ENCODE results near the gene TDRD7. TPM values are rescaled to one million over a fixed set of nuclear protein-coding genes. Genes with fewer than 3 reads are reported as not detected.

TDRD7 gene
- total RNA-seq, 1 donor from 2014 or later = 7.6 TPM

GRCh38 chr9:97396256-97396655 is 15.6 kb upstream of the TDRD7 start:
- H3K4me3 Mint-ChIP-seq = no peak overlapping the region
- H3K27ac Mint-ChIP-seq = no peak overlapping the region
- H3K27me3 Mint-ChIP-seq = no peaks in the 10 kb centered on the region
- H3K36me3 Mint-ChIP-seq = no peaks in the 10 kb centered on the region
- no peaks in the 10 kb centered on the region for H3K4me1 Mint-ChIP-seq (ENCODE audit: unreplicated experiment)
- TF ChIP-seq CTCF (conservative IDR thresholded peaks at IDR 0.05) = no peak
- no peak for DNase-seq (ENCODE audit: extremely low spot score, unreplicated experiment)
- no peaks in the 10 kb centered on the region for H3K9me3 Mint-ChIP-seq

GRCh38 chr9:97397220-97397619 is 14.7 kb upstream of the TDRD7 start:
- no peak overlapping the region for H3K27ac Mint-ChIP-seq
- no peak for TF ChIP-seq CTCF (conservative IDR thresholded peaks at IDR 0.05)
- no peaks in the 10 kb centered on the region for H3K36me3 Mint-ChIP-seq
- DNase-seq (ENCODE audit: extremely low spot score, unreplicated experiment) = no peak
- no peaks in the 10 kb centered on the region for H3K4me1 Mint-ChIP-seq (ENCODE audit: unreplicated experiment)
- H3K27me3 Mint-ChIP-seq = no peaks in the 10 kb centered on the region
- H3K4me3 Mint-ChIP-seq = no peak overlapping the region
- no peaks in the 10 kb centered on the region for H3K9me3 Mint-ChIP-seq

- peak; percentile 93 for TF ChIP-seq CTCF (conservative IDR thresholded peaks at IDR 0.05)
- Mint-ChIP-seq H3K36me3 (no peaks in the 10 kb centered on the region), H3K27ac (no peak overlapping the region), H3K4me3 (no peak overlapping the region), H3K4me1 (ENCODE audit: unreplicated experiment) (no peaks in the 10 kb centered on the region), H3K9me3 (peaks cover 5% of the 10 kb centered on the region), H3K27me3 (no peaks in the 10 kb centered on the region)
- peak; percentile 84 for DNase-seq (ENCODE audit: extremely low spot score, unreplicated experiment)
Measured at GRCh38 chr9:97398999-97399758, 12.7 kb upstream of the TDRD7 start.

- no peak overlapping the region for H3K27ac Mint-ChIP-seq
- TF ChIP-seq CTCF (conservative IDR thresholded peaks at IDR 0.05) = no peak
- DNase-seq (ENCODE audit: extremely low spot score, unreplicated experiment) = no peak
- H3K4me3 Mint-ChIP-seq = no peak overlapping the region
- peaks cover 5% of the 10 kb centered on the region for H3K9me3 Mint-ChIP-seq
- peaks cover 22% of the 10 kb centered on the region for H3K27me3 Mint-ChIP-seq
- no peaks in the 10 kb centered on the region for H3K36me3 Mint-ChIP-seq
- H3K4me1 Mint-ChIP-seq (ENCODE audit: unreplicated experiment) = no peaks in the 10 kb centered on the region
Measured at GRCh38 chr9:97403746-97404316, 8.1 kb upstream of the TDRD7 start.

- DNase-seq (ENCODE audit: extremely low spot score, unreplicated experiment) = no peak
- no peaks in the 10 kb centered on the region for H3K36me3 Mint-ChIP-seq
- peaks cover 32% of the 10 kb centered on the region for H3K27me3 Mint-ChIP-seq
- H3K9me3 Mint-ChIP-seq = peaks cover 5% of the 10 kb centered on the region
- H3K4me3 Mint-ChIP-seq = no peak overlapping the region
- H3K4me1 Mint-ChIP-seq (ENCODE audit: unreplicated experiment) = no peaks in the 10 kb centered on the region
- no peak overlapping the region for H3K27ac Mint-ChIP-seq
- no peak for TF ChIP-seq CTCF (conservative IDR thresholded peaks at IDR 0.05)
Measured at GRCh38 chr9:97405551-97405950, 6.3 kb upstream of the TDRD7 start.
